DMS53 (cell line): ENCODE results near the gene POC1A.

Experiments used
- DNase-seq: peaks from one replicate; lab custom pipeline; 2025; lab: John Stamatoyannopoulos, UW

POC1A gene

DNA sequence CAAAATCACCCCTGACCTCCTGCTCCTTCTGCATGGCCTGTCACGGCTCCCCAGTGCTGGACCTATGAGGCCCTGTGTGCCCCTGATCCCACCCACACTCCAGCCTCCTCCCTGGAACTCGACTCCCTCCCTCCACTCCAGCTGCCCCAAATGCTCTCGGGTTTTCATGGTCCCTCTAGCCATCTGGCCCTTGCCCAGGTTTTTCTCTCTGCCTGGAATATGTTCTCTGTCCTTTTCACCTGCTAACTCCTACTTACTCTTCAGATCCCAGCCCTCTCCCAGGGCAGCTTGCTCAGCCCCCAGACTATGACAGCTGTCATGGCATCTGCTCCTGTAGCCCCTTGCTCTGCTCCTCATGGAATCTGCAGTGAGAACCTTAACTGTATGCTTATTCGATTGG, 128.2 kb downstream of the POC1A start:
- DNase-seq, result no peak

DNA sequence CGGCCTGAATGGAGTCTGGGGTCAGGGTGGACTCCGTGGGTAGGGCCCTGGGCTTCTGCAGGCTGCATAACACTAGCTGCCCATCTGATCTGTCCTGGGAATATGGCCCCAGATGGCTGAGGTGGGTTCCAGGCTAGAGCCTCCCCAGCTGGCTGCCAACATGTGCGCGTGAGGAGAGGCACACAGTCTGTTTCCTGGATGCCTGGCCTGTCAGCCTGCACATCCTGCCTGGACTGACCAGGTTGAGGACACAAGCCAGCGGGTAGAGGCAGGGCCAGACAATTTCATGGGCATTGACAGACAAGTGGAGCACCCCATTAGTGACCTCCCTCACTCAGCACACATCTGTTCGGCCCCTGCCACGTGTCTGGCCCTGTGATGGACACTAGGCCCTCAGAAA, 128.8 kb downstream of the POC1A start:
- no peak for DNase-seq
